Measurements from ENCODE around the gene KRT13. TPM values are rescaled to one million over a fixed set of nuclear protein-coding genes. Genes with fewer than 3 reads are reported as not detected.
"Not testable (repeated sequence)": the region's sequence is repeated elsewhere in the genome, so short reads cannot be mapped to it uniquely, and the experiment has no call there.

KRT13 gene
- total RNA-seq, 8 experiments from 2014 or later = 0.32 to 1.9 (median 0.67) TPM; not detected in 4

DNA sequence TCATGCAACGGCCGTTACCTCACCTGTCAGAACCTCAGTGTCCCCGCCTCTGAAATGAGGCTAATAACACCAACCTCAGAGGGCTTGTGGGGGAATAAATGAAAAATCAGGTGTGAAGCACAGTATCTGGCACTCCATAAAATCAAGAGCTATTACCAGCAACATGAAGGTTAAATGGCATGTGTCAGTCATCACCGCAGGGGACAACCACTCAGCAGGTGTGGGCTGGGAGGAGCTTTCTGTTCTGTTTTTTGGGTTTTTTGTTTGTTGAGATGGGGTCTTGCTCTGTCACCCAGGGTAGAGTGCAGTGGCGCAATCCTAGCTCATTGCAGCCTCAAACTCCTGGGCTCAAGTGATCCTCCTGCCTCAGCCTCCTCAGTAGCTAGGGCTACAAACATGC is 39.5 kb upstream of the KRT13 start:
- in situ Hi-C loops (cut with MboI; ENCODE audit: low pct_unique_long_range_greater_than_20kb in 2 of 9, low sequenced_read_pairs in 9 of 9, unreplicated experiment in 9 of 9) = no loop called here
- Histone ChIP-seq H3K27ac (peak overlapping the region; percentile 43 to 72), H3K4me3 (no peak overlapping the region), H3K4me1 (replicated peaks in 1 of 2) (peaks cover 15 to 19% of the 10 kb centered on the region in 2 donors)
- ATAC-seq (replicated peaks in 6 of 8) = no peak
- 69 to 100% (median 97%) methylated on average over 1 to 4 of the region's 5 CpGs; no CpG with 5 or more reads in 2 of the 10 experiments for WGBS, 10 experiments

DNA sequence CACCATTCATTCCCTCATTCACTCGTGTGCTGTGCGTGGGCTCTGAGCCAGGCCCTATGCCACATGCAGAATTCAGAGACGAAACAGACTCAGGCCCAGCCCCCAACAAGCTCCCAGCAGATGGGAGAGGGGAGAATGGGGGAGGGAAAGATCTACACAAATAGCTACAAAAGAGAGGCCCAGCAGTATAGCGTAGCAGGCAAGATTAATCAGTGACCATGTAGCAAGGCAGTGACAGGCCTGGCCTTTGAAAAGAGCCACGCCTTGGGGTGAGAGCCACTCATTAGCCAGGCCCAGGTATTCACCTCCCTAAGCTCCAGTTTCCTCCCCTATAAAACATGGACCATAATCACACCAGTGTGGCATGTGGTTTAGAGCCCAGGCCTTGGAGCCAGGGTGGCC is 39.1 kb upstream of the KRT13 start:
- H3K27ac ChIP-seq = peak overlapping the region; percentile 43 to 72
- in situ Hi-C loops (cut with MboI; ENCODE audit: low pct_unique_long_range_greater_than_20kb in 2 of 9, low sequenced_read_pairs in 9 of 9, unreplicated experiment in 9 of 9) = no loop called here
- H3K4me3 ChIP-seq = no peak overlapping the region
- 0 to 43% (median 4%) methylated on average over 1 to 4 of the region's 5 CpGs; no CpG with 5 or more reads in 3 of the 10 experiments for WGBS, 10 experiments
- H3K4me1 ChIP-seq (replicated peaks in 1 of 2) = peaks cover 15 to 17% of the 10 kb centered on the region in 2 donors
- ATAC-seq (replicated peaks in 6 of 8) = peak in 5 of 8 experiments; percentile 73 to 82 (median 78)

DNA sequence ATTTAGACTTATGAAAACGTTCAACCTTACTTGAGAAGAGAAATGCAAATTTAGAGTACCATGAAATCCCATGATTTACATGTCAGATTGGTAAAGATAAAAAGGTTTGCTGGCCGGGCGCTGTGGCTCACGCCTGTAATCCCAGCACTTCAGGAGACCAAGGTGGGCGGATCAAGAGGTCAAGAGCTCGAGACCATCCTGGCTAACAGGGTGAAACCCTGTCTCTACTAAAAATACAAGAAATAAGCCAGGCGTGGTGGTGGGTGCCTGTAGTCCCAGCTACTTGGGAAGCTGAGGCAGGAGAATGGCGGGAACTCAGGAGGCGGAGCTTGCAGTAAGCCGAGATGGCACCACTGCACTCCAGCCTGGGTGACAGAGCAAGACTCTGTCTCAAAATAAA is 37.4 kb upstream of the KRT13 start:
- H3K4me1 ChIP-seq (replicated peaks in 1 of 2) = peaks cover 18 to 23% of the 10 kb centered on the region in 2 donors
- WGBS, 10 experiments = 0 to 100% (median 87%) methylated on average over 1 to 9 of the region's 10 CpGs; no CpG with 5 or more reads in 2 of the 10 experiments
- ATAC-seq (replicated peaks in 6 of 8); H3K27ac ChIP-seq; H3K4me3 ChIP-seq; in situ Hi-C loops (cut with MboI; ENCODE audit: low pct_unique_long_range_greater_than_20kb in 2 of 9, low sequenced_read_pairs in 9 of 9, unreplicated experiment in 9 of 9): not testable (repeated sequence)

DNA sequence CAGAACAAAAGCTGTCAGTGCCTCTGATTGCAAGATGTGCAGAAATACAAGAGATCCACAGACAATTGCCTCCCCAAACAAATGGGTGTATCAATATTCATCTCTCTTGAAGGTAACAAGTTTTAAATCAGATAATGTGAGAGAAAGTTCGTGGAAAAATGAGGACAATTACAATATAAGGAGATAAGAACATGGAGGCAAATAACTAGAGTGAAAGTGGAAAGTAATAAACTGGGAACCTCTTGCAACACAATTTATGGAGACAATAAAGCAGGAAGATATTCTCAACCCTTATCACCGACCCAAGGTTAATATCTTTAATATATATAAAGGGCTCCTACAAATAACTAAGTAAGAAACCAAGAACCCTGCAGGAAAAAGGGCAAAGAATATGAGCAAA is 36.9 kb upstream of the KRT13 start:
- 0 to 100% (median 78%) methylated on average over 1 to 2 of the region's 2 CpGs for WGBS, 10 experiments
- in situ Hi-C loops (cut with MboI; ENCODE audit: low pct_unique_long_range_greater_than_20kb in 2 of 9, low sequenced_read_pairs in 9 of 9, unreplicated experiment in 9 of 9) = no loop called here

DNA sequence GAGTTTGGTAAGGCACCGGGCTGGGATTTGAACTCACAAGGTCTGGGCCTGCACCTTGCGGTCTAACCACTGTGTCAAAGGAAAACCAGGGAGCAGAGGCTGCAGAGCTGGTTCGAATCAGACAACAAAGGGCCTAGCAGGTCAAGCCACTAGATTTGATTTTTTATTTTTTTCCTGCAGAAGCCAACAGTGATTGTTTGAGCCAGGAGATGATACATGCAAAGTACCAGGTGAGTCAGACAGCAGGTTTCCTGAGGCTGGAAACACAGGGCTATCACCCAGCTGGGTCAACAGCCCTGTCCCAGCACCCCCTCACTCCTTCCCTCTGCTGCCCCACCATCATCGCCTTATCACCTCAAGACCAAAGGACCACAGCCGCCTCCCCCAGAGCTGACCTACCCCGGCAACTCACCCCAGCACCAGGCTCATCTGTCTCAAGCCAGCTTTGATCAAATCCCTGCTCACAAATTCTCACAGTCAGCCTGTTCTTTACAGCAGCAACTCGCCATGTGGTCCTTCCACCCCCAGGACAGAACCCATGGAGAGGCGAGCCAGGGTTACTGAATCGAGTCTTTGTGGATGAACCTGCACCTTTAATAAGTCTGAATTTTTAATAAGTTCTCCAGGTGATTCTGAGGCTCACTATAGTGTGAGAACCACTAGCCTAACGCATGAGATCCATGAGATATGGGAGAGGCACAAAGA is 35.7 kb upstream of the KRT13 start:
- in situ Hi-C loops (cut with MboI; ENCODE audit: low pct_unique_long_range_greater_than_20kb in 2 of 9, low sequenced_read_pairs in 9 of 9, unreplicated experiment in 9 of 9) = no loop called here

More for the DNA sequence above, 36.9 kb upstream of the KRT13 start:
- no peak for ATAC-seq (replicated peaks in 6 of 8)
- Histone ChIP-seq H3K27ac (no peak overlapping the region), H3K4me3 (no peak overlapping the region), H3K4me1 (replicated peaks in 1 of 2) (peaks cover 18 to 23% of the 10 kb centered on the region in 2 donors)

DNA sequence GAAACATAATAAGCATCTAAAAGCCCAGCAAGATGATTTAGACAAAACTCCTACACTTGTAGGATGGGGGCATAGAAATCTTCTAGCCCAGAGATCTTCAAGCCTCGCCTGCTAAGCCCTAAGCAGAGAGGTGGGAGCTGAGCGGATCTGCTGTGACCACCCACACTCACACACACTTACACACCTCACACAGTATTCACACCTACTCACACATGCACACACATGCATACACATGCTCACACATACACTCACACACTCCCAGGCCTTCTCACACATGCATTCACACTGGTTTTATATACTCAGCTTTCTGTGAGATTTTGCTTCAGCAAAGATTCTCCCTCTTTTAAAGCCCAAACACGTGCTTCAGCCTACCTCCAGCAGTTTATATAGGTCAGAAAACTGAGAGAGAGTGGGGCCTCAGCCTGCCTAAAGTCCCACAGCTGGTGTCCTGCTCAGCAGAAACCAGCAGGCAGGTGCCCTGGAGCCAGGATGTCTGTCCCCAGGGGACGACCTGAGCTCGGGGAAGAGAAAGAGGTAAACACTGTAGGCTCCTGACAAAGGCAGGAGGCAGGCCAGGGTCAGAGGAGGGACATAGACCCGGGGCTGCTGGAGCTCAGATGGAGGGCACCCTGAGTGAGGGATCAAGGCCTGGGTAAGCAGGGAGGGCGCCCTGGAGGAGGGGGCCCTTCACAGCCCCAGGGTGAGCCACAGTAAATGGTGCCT is 34.7 kb upstream of the KRT13 start:
- WGBS, 10 experiments = 20 to 86% (median 60%) methylated on average over 1 to 3 of the region's 7 CpGs; no CpG with 5 or more reads in 3 of the 10 experiments
- Histone ChIP-seq H3K27ac (no peak overlapping the region), H3K4me3 (no peak overlapping the region), H3K4me1 (replicated peaks in 1 of 2) (peaks cover 24 to 31% of the 10 kb centered on the region in 2 donors)
- in situ Hi-C loops (cut with MboI; ENCODE audit: low pct_unique_long_range_greater_than_20kb in 2 of 9, low sequenced_read_pairs in 9 of 9, unreplicated experiment in 9 of 9) = no loop called here
- ATAC-seq (replicated peaks in 6 of 8) = no peak

More for the DNA sequence above, 35.7 kb upstream of the KRT13 start:
- no peak overlapping the region for H3K27ac ChIP-seq
- 40 to 100% (median 89%) methylated on average over 1 to 5 of the region's 10 CpGs; no CpG with 5 or more reads in 2 of the 10 experiments for WGBS, 10 experiments
- no peak overlapping the region for H3K4me3 ChIP-seq
- no peak for ATAC-seq (replicated peaks in 6 of 8)
- peaks cover 18 to 23% of the 10 kb centered on the region in 2 donors for H3K4me1 ChIP-seq (replicated peaks in 1 of 2)

DNA sequence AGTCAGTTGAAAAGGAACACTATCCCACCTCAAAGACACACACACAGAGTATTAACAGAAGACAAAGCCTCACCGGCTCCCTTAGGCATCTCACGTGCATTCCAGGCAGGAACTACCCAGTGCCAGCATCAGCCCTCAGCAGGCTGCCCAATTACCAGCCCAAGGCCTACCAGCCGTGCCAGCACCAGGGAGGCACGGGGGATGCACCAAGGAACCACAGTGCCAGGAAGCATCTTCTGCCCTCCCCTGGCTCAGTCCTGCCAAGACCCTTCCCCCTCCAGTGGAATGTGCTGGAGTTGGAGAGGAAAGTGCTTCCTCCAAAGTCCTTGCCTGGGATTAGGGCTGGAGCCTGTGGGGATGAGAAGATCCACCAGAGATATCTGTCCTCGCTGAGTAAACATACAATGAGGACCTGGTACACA is 33.7 kb upstream of the KRT13 start:
- ATAC-seq (replicated peaks in 6 of 8) = peak in 5 of 8 experiments; percentile 18 to 46 (median 35)
- peaks cover 15 to 21% of the 10 kb centered on the region in 2 donors for H3K4me1 ChIP-seq (replicated peaks in 1 of 2)
- in situ Hi-C loops (cut with MboI; ENCODE audit: low pct_unique_long_range_greater_than_20kb in 2 of 9, low sequenced_read_pairs in 9 of 9, unreplicated experiment in 9 of 9) = no loop called here
- 35 to 86% (median 50%) methylated on average over 1 to 3 of the region's 5 CpGs; no CpG with 5 or more reads in 5 of the 10 experiments for WGBS, 10 experiments
- no peak overlapping the region for H3K4me3 ChIP-seq
- peak overlapping the region; percentile 0 to 36 for H3K27ac ChIP-seq

DNA sequence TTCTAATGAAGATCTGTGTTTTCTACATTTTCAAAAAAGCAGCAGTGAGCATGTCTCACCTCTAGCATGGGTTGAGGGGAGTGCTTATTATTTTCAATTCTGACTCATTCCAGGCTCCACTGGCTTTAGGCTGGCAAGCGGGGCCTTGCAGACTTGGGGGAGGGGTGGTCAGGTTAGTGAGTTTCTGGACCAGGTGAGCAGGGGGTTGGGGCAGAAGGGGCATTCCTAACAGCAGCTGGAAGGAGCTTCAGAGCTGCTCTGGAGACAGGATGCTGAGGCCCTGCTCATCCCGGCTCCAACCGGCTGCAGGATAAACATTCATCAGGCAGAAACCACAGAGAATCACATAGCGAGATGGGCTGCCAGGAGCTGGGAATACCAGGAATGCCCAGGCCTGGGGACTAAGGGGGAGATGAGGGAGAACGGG is 33.2 kb upstream of the KRT13 start:
- Histone ChIP-seq H3K4me3 (no peak overlapping the region), H3K27ac (peak overlapping the region; percentile 0 to 36), H3K4me1 (replicated peaks in 1 of 2) (peaks cover 15 to 21% of the 10 kb centered on the region in 2 donors)
- in situ Hi-C loops (cut with MboI; ENCODE audit: low pct_unique_long_range_greater_than_20kb in 2 of 9, low sequenced_read_pairs in 9 of 9, unreplicated experiment in 9 of 9) = no loop called here
- ATAC-seq (replicated peaks in 6 of 8) = peak in 5 of 8 experiments; percentile 79 to 86 (median 83)
- whole genome bisulfite sequencing, 10 experiments = 73% methylated on average over 3 of the region's 5 CpGs; no CpG with 5 or more reads in 9 of the 10 experiments

DNA sequence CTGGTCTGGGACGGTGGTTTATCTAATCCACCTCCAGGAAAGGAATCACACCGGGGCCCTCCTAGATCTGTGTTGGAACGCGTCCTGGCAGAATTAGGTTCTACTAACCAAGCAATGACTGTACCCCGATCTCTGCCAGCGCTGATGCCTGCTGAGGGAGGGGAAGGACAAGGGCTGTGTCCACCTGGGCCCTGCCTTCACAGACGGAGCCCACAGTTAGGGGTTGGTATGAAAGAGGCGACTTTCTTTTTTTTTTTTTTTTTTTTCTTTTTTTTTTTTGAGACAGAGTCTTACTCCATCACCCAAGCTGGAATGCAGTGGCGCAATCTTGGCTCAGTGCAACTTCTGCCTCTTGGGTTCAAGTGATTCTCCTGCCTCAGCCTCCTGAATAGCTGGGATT is 32.6 kb upstream of the KRT13 start:
- no peak overlapping the region for H3K4me3 ChIP-seq
- H3K27ac ChIP-seq = no peak overlapping the region
- in situ Hi-C loops (cut with MboI; ENCODE audit: low pct_unique_long_range_greater_than_20kb in 2 of 9, low sequenced_read_pairs in 9 of 9, unreplicated experiment in 9 of 9) = no loop called here
- ATAC-seq (replicated peaks in 6 of 8) = peak in 1 of 8 experiments; percentile 12
- peaks cover 15 to 21% of the 10 kb centered on the region in 2 donors for H3K4me1 ChIP-seq (replicated peaks in 1 of 2)
- whole genome bisulfite sequencing, 10 experiments = 50 to 100% (median 86%) methylated on average over 1 to 8 of the region's 9 CpGs; no CpG with 5 or more reads in 5 of the 10 experiments

DNA sequence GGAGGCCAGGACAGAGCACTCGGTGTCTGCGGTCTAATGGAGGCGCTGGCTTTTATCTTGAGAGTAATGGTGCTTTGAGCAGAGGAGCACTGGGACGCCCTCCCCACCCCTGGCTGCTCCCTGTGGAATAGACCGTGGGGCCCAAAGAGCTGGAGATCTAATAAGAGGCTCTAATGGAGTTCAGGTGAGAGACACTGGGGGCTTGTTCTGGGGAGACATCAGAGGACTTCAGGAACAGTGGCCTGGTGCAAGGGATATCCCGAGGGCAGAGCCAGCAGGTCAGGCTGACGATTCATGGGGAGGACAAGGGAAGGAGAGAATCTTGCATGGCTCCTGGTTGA is 32.2 kb upstream of the KRT13 start:
- H3K4me1 ChIP-seq (replicated peaks in 1 of 2) = peaks cover 15 to 21% of the 10 kb centered on the region in 2 donors
- WGBS, 10 experiments = 80 to 100% (median 96%) methylated on average over 1 to 4 of the region's 7 CpGs; no CpG with 5 or more reads in 4 of the 10 experiments
- no peak for ATAC-seq (replicated peaks in 6 of 8)
- H3K4me3 ChIP-seq = no peak overlapping the region
- in situ Hi-C loops (cut with MboI; ENCODE audit: low pct_unique_long_range_greater_than_20kb in 2 of 9, low sequenced_read_pairs in 9 of 9, unreplicated experiment in 9 of 9) = no loop called here
- no peak overlapping the region for H3K27ac ChIP-seq

DNA sequence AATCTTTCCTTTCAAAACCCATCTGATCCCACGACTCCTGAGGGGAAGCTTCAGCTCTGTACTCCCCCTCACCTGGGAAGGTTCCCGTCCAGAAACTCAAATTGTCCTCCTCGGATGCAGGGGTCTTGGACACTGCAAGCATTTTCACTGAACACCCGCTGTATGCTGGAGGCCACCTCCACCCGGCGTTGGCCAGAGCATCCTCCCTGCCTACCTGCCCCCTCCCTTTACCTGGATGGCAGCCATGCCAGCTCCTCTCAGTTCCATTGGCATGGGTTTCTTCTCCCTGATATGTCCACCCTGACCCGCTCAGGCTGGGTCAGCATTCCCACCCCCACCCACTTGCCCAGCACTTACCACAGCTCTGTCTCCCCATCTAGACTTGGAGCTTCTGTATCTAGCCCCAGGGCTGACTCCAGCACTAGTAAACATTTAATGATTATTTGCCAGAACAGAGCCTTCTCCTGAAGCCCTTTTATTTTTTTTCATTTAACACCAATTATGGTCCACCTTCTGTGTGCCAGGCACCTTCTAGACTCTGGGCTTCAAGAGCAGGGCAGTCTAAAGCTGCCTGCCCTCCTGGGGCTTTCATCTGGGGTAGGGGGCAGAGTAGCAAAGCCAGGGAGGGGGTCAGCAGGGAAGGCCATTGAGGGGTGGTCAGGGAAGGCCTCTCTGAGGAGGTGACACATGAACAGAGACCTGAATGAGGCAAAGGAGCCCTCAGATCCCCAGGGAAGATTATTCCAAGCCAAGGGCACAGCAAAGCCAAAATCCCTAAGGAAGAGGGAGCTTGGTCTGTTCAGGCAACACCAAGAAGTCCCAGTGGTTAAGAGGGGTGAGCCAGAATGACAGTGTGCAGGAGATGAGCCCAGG is 31.6 kb upstream of the KRT13 start:
- H3K4me3 ChIP-seq = no peak overlapping the region
- no peak overlapping the region for H3K27ac ChIP-seq
- ATAC-seq (replicated peaks in 6 of 8) = no peak
- 80 to 100% (median 100%) methylated on average over 1 of the region's 7 CpGs; no CpG with 5 or more reads in 7 of the 10 experiments for WGBS, 10 experiments
- H3K4me1 ChIP-seq (replicated peaks in 1 of 2) = peaks cover 15 to 21% of the 10 kb centered on the region in 2 donors
- in situ Hi-C loops (cut with MboI; ENCODE audit: low pct_unique_long_range_greater_than_20kb in 2 of 9, low sequenced_read_pairs in 9 of 9, unreplicated experiment in 9 of 9) = no loop called here

DNA sequence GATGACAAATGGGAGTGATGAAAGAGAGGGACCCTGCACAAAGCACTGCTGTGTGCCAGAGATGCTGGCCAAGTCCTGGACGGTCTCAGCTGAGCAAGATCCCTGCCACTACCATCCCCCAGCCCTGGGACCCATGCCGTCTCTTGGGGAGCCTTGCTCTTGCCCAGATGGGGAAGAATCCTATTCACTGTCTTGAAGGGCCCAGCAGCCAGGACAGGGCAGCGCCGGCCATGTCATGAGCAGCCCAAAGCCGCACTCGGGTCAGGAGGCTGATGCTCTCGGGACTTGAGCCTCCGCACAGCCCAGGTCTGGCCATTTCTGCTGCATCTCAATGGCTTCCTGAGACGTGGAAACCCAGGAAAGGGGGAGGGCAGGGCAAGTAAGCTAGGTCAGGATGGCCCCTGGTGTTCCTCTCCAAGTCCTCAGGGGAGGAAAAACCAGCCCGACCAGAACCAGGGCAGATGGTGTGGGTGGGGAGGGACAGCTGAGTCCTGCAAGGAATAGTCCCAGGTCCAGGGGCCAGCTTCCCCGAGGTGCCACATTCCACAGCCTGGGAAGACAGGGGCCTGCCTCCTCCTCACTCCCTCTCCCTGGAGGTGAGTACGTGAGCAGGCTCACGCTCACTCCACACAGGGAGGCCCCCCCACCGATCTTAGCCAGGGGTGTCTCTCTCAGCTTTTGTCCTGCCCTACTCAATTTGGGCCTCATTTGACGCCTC is 30.5 kb upstream of the KRT13 start:
- 20 to 89% (median 60%) methylated on average over 1 to 6 of the region's 15 CpGs; no CpG with 5 or more reads in 5 of the 10 experiments for WGBS, 10 experiments
- in situ Hi-C loops (cut with MboI; ENCODE audit: low pct_unique_long_range_greater_than_20kb in 2 of 9, low sequenced_read_pairs in 9 of 9, unreplicated experiment in 9 of 9) = no loop called here
- ATAC-seq (replicated peaks in 6 of 8) = no peak
- no peak overlapping the region for H3K27ac ChIP-seq
- no peak overlapping the region for H3K4me3 ChIP-seq
- peaks cover 15 to 21% of the 10 kb centered on the region in 2 donors for H3K4me1 ChIP-seq (replicated peaks in 1 of 2)
